GM12873 (cell line): ENCODE measurements around the gene LYST.

ENCODE experiments used
- CTCF ChIP-seq: IDR thresholded peaks from 2 replicates; pipeline ENCODE4 v1.5.1; 2012; ENCODE audit warnings: low read depth, mild to moderate bottlenecking, moderate library complexity, low read length, control low read depth; ENCODE audit not compliant: insufficient read depth; ENCODE audit errors: missing control alignments

The LYST gene

DNA sequence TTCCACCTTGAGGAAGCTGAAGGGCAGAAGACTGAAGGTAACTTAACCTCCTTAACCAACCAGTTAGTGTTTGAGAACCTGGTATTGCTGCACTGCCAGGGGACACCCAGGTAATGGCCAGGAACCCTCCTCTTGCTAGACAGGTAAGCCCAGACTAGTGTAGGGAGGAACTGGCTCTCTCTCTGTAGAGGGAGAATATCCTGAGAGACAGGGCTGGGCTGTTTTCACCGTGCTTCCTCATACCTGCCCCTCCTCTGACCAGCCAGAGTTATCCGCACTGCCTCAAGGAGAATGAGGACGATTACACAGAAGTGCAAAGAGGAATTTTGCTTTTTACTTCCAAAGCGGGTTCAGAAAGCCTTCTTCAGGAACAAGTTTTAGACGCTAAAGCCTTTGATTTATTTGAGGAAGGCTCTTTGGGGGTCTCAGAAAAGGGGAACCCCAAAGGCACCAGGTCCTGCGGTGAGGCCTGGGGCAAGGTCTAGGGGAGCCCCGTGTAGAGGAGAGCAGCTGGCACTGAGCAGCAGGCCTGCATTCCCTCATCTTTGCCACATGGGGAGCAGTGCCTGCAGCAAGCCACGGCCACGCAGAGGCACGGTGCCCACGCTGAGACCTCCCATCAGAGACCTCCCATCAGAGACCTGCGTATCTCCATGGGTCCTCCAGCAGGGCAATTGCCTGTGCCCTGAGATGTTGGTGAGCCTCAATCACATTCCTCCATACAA is 230.6 kb downstream of the LYST start:
- peak; percentile 48 for TF ChIP-seq CTCF

DNA sequence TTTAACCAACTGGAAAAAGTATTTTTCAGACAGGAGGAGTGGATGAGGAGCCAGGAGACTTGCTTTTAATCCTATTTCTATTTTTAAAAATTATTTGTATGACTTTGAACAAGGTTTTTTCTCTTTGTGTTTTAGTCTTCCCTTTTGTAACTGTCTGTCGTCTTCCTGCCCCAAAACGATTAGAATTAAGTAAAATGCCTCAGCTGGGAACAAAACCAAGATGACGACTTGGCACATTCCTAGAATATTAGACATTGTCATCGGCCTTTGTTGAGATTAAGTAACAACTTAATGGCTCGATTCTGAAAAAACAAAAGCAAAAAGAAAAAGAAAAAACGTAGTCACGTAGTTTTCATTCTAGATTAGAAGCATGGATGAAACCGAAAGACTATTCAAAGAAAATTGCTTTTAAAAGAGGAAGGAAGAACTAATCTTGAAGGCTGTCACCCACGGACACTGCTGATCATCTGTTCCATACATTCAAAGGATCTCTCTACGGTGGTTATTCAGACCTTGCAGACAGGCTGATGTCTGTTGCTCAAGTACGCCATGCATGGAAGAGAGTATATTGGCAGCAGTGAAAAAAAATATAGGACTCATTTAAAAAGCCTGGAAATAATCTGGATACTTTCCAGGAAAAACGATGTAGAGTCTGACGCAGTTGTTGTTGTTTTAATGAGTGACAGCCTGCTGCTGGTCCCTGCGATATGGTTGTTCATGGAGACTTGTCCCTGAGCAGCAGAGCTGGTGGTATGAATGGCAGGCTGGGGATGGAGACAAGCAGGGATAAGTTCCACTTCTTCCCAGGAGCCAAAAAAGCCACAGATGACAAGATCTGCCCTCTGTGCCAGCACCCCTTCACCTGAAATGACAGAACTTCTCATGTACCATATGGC is 234.0 kb downstream of the LYST start:
- no peak for TF ChIP-seq CTCF

- TF ChIP-seq CTCF, result no peak
Observed at GRCh38 chr1:235631816-235632215, 234.9 kb downstream of the LYST start.

- TF ChIP-seq CTCF, result no peak
Observed at GRCh38 chr1:235628316-235629005, 238.2 kb downstream of the LYST start.

- no peak for TF ChIP-seq CTCF
Observed at GRCh38 chr1:235625831-235626230, 240.9 kb downstream of the LYST start.

DNA sequence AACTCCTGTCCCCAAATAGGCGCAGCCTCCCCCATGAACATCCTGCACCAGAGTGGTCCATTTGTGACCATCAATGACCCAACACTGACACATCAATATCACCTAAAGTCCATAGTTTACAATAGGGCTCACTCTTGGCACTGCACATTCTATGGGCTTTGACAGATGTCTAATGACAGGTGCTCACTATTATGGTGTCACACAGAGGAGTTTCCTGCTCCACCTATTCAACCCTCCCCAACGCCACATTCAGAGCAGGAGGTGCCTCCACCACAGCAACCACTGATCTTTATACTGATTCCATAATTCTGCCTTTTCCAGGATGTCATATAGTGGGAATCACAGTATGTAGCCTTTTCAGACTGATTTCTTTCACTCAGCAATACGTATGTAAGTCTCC is 241.4 kb downstream of the LYST start:
- TF ChIP-seq CTCF, result no peak

DNA sequence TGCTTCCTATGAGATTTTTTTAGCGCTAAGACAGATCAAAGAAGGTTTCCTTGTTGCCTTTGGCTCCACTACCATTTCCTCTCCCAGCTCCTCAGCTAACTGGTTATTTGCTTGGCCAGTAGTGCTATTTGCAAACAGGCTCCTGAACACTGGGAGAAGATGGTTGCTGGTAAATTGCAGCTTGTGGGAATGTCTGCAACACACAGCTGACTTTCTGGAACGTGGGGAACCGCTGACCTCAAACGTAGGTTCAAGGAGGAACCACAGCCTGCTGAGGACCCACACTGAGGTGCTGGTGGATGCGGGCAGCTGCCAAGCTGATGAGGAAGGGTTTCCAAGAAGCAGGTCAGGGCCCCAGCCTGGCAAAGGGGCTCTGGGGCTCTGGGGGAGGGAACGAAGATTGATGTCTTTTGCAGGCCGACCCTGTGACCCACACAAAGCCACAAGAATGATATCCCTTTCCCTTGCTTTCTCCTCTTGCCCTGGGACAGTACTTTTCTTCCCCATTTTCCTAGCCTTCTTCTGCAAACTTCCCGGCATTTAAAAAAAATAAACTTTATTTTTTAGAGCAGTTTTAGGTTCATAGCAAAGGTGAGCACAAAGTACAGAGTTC is 241.9 kb downstream of the LYST start:
- no peak for TF ChIP-seq CTCF
